ENCODE results near the gene OR8B3. TPM values are rescaled to one million over a fixed set of nuclear protein-coding genes. Genes with fewer than 3 reads are reported as not detected.

The OR8B3 gene
- total RNA-seq, 5 donors from 2014 or later (not counting 1 experiment from before 2014, with no cell fraction given): not detected

- Histone ChIP-seq H3K27me3 (replicated peaks in 1 of 2; ENCODE audit: control insufficient read depth in 2 of 2, extremely low read depth in 1 of 2, insufficient read depth in 2 of 2, low read length in 1 of 2) (no peaks in the 10 kb centered on the region), H3K36me3 (ENCODE audit: control insufficient read depth in 2 of 2, extremely low read depth in 1 of 2, insufficient read depth in 1 of 2, low read length in 1 of 2) (no peaks in the 10 kb centered on the region), H3K4me3 (ENCODE audit: control insufficient read depth in 1 of 2, extremely low read depth in 1 of 2, low read length in 1 of 2) (no peak overlapping the region), H3K27ac (ENCODE audit: low read length) (no peak overlapping the region), H3K4me1 (ENCODE audit: control insufficient read depth in 1 of 2, extremely low read depth in 1 of 2, insufficient read depth in 2 of 2, low read length in 2 of 2) (no peaks in the 10 kb centered on the region), H3K9me3 (no peaks in the 10 kb centered on the region)
- Mint-ChIP-seq H3K9me3 (peaks cover 0 to 9% (median 9%) of the 10 kb centered on the region in 3 donors), H3K4me1 (no peaks in the 10 kb centered on the region), H3K27ac (no peak overlapping the region), H3K4me3 (no peak overlapping the region), H3K27me3 (peaks cover 4 to 12% of the 10 kb centered on the region in 2 donors), H3K36me3 (no peaks in the 10 kb centered on the region)
- WGBS (ENCODE audit: insufficient coverage): 67% methylated on average over 1 of the region's 3 CpGs
- no peak for DNase-seq
- ChIA-PET POLR2A (no interaction called here), CTCF (no interaction called here)
- no peak for ATAC-seq (replicated peaks in 1 of 4)
Measured at GRCh38 chr11:124346311-124346955, 52.4 kb downstream of the OR8B3 start.

Other genes with a start within 250 kb of the OR8B3 start
- gene OR10D3, start 215.7 kb downstream of the OR8B3 start, total RNA-seq: not detected
- gene OR8G1, start 157.9 kb downstream of the OR8B3 start, total RNA-seq: not detected
- not detected for gene OR8G5, start 142.6 kb downstream of the OR8B3 start, total RNA-seq
- not detected for gene OR8D1, start 85.1 kb downstream of the OR8B3 start, total RNA-seq
- gene OR8D2, start 78.8 kb downstream of the OR8B3 start, total RNA-seq: not detected
- gene OR8B2, start 14.5 kb downstream of the OR8B3 start, total RNA-seq: not detected
- not detected for gene OR8B4, start 25.8 kb upstream of the OR8B3 start, total RNA-seq
- not detected for gene OR8B8, start 46.7 kb upstream of the OR8B3 start, total RNA-seq
- gene OR8B12, start 144.6 kb upstream of the OR8B3 start, total RNA-seq: not detected
- gene OR8A1, start 171.0 kb upstream of the OR8B3 start, total RNA-seq: not detected
- gene PANX3, start 212.4 kb upstream of the OR8B3 start, total RNA-seq: not detected
- gene TBRG1, start 223.8 kb upstream of the OR8B3 start, total RNA-seq: 10 to 100 TPM; 55.5 to 74.8 (median 72.0) TPM